ENCODE measurements around the gene CAPN2.

CAPN2 gene

GRCh38 chr1:223755432-223755792, 43.1 kb downstream of the CAPN2 start:
- TF ChIP-seq ZFX (IDR thresholded peaks at IDR 0.05) (no peak), CTCF (conservative IDR thresholded peaks at IDR 0.05) (no peak)
- no peak overlapping the region for H3K27ac ChIP-seq

DNA sequence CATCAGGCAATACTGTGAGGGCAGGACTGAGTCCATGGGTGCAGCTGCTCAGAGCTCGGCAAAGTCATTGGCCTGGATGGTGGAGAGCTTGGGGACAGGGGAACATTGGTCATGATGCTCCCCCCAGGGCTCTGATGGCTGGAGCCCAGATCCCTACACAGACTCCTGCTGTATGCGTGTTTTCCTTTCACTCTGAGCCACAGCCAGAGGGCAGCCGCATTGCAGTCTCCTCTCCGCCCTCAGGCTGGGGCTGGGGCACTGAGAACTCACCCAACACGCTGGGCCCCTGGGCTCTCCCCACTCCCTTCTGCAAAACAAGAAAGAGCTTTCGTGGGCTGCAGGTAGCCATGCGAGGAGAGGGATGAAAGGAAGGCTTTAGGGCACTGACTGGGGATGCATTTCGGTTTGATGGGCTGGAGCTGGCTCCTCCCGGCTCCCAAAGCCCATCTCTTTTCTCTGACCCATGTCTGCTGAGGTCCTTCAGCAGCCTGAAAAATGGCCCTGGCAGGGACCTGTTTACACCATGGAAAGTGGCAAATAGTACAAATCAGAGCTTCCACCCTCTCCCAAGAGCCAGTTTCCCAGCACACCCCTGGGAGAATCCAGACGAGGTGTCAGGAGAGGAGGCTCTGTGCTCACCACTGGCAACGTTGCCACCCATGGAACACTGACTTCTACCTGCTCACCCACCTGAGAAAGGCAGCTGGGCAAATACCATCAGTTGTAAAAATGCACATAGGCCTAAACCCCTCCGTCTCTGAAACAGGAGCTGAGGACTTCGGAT, 43.8 kb downstream of the CAPN2 start:
- TF ChIP-seq ZFX (IDR thresholded peaks at IDR 0.05) (no peak), CTCF (conservative IDR thresholded peaks at IDR 0.05) (no peak)

DNA sequence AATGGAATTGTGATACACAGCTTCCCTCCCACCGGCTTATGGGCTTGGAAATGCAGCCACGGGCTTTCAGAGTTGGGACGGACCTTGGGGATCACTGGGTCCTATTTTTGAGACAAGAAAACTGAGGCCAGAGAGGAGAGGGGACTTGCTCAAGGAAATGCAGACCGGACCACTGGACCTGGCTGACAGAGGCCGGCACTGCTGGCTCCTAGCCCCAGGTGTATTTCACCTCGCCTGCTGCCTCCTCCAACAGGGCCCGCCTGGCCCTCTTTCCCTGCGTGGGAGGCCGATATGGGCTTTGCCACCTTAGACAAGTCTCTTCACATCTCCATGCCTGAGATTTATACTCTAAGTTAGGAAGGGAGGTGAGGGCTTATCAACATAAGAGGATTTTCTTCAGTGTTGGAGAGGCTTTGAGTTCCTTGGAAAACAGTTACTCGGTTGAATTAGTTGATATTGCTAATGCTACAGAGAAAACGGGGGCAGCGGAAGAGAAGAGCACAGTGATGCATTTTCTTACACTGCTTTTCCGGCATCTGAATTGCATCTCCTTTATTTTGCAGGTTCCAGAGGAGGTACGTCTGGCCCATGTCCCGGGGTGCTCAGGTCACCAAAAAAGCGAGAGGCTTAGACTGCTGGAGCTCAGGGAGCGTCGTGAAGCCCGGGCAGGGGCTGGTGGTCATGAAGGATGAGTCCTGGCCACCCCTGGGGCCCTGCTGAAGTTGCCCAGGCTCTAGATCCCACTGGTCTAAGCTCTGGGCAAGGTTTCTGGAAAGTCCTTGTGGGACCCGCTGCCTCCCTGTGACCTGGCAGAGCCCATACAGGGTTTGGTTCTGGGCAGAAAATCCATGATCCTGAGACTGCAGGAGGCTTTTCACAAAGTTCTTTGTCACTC, 44.7 kb downstream of the CAPN2 start:
- H3K27ac ChIP-seq: no peak overlapping the region
- TF ChIP-seq ZFX (IDR thresholded peaks at IDR 0.05) (no peak), CTCF (conservative IDR thresholded peaks at IDR 0.05) (no peak)

More for the DNA sequence above, 43.8 kb downstream of the CAPN2 start:
- no peak overlapping the region for H3K27ac ChIP-seq

GRCh38 chr1:223758734-223759133, 46.4 kb downstream of the CAPN2 start:
- H3K27ac ChIP-seq: no peak overlapping the region
- TF ChIP-seq ZFX (IDR thresholded peaks at IDR 0.05): no peak
- TF ChIP-seq CTCF (conservative IDR thresholded peaks at IDR 0.05): no peak

- TF ChIP-seq CTCF (conservative IDR thresholded peaks at IDR 0.05) (no peak), ZFX (IDR thresholded peaks at IDR 0.05) (no peak)
- H3K27ac ChIP-seq: no peak overlapping the region
Observed at GRCh38 chr1:223759273-223759672, 46.9 kb downstream of the CAPN2 start.

DNA sequence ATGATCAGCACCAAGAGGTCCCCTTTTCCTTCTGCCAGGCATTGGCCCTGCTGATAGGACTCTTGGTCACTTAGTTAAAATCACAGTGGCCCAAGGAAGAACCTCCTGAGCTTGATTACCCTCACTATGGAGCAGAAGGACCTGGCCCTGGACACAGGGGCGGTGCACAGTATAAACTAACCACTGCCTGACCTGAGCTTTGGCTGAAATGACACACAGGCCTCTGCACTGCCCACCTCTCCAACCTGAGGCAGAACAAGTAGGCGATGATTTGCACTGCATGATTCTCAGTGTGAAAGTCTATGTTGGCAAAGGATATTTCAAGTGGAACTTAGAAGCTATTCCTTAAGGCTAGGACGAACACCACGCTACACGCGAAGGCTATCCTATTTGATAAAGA, 48.5 kb downstream of the CAPN2 start:
- H3K27ac ChIP-seq: no peak overlapping the region
- TF ChIP-seq CTCF (conservative IDR thresholded peaks at IDR 0.05): no peak
- no peak for TF ChIP-seq ZFX (IDR thresholded peaks at IDR 0.05)

- no peak overlapping the region for H3K27ac ChIP-seq
- TF ChIP-seq CTCF (conservative IDR thresholded peaks at IDR 0.05) (no peak), ZFX (IDR thresholded peaks at IDR 0.05) (no peak)
Observed at GRCh38 chr1:223761411-223761810, 49.1 kb downstream of the CAPN2 start.

All from C4-2B (cell line).